ENCODE measurements around the gene CFDP1.

- no peak for TF ChIP-seq POLR2A (IDR thresholded peaks at IDR 0.05; ENCODE audit: low read depth, low read length)
- TF ChIP-seq, protein P1, sequence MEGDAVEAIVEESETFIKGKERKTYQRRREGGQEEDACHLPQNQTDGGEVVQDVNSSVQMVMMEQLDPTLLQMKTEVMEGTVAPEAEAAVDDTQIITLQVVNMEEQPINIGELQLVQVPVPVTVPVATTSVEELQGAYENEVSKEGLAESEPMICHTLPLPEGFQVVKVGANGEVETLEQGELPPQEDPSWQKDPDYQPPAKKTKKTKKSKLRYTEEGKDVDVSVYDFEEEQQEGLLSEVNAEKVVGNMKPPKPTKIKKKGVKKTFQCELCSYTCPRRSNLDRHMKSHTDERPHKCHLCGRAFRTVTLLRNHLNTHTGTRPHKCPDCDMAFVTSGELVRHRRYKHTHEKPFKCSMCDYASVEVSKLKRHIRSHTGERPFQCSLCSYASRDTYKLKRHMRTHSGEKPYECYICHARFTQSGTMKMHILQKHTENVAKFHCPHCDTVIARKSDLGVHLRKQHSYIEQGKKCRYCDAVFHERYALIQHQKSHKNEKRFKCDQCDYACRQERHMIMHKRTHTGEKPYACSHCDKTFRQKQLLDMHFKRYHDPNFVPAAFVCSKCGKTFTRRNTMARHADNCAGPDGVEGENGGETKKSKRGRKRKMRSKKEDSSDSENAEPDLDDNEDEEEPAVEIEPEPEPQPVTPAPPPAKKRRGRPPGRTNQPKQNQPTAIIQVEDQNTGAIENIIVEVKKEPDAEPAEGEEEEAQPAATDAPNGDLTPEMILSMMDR (IDR thresholded peaks at IDR 0.05; ENCODE audit: extremely low read depth in 1 of 2, insufficient read depth in 1 of 2, low read depth in 1 of 2, low read length in 2 of 2) = no peak
- TF ChIP-seq POLR2AphosphoS5 (IDR thresholded peaks at IDR 0.05; ENCODE audit: insufficient read depth, low read depth, low read length) = no peak
- TF ChIP-seq, protein P2, sequence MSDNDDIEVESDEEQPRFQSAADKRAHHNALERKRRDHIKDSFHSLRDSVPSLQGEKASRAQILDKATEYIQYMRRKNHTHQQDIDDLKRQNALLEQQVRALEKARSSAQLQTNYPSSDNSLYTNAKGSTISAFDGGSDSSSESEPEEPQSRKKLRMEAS (IDR thresholded peaks at IDR 0.05; ENCODE audit: insufficient read depth, insufficient read length) = no peak
- TF ChIP-seq EZH2 (IDR thresholded peaks at IDR 0.05; ENCODE audit: borderline replicate concordance, low read depth, low read length, severe bottlenecking) = no peak
- TF ChIP-seq GATA2 (IDR thresholded peaks at IDR 0.05; ENCODE audit: insufficient read depth, insufficient read length, low read depth, low read length) = no peak
These were observed 48.2 kb upstream of the CFDP1 start for GRCh38 chr16:75481475-75481874.
